ENCODE measurements around the gene RELB.
"Not testable (repeated sequence)": the region's sequence is repeated elsewhere in the genome, so short reads cannot be mapped to it uniquely, and the experiment has no call there.

Gene RELB

DNA sequence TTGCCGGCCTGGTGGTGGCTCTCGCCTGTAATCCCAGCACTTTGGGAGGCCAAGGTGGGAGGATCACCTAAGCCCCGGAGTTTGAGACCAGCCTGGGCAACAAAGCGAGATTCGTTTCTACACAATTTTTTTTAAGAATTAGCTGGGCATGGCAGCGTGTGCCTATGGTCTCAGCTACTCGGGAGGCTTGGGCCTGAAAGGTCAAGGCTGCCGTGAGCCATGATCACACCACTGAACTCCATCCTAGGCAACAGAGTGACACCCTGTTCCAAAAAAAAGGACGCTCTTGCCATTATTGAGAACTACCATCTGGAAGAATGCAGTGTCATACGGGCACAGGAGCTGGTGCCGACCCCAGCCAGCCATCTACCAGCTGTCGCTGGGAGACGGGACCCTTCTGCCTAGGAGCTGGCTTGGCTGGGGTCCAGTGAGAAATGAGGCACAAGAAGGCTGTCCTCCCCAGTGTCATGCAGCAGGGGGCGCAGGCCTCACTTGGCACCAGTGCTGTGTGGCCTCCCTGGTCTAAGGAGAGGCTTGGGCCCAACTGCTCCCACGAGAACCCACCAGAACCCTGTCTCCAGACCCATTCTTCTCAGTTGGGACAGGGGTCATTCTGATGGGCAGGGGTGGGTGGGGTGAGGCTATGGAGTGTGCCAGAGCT, 12.2 kb upstream of the RELB start:
- Histone ChIP-seq H3K27ac (ENCODE audit: low read length) (no peak overlapping the region), H3K9me3 (ENCODE audit: insufficient read depth, low read depth, low read length) (no peaks in the 10 kb centered on the region), H3K9ac (ENCODE audit: low read depth, low read length) (no peak overlapping the region), H3K4me3 (ENCODE audit: low read length) (no peak overlapping the region), H3K4me1 (ENCODE audit: insufficient read depth, low read length) (no peaks in the 10 kb centered on the region), H3K36me3 (ENCODE audit: insufficient read depth, low read depth, low read length) (peaks cover 67% of the 10 kb centered on the region), H3K27me3 (ENCODE audit: insufficient read depth, low read length) (no peaks in the 10 kb centered on the region)

GRCh38 chr19:44990459-44990858, 10.8 kb upstream of the RELB start:
- Histone ChIP-seq H3K4me1 (ENCODE audit: insufficient read depth, low read length) (no peaks in the 10 kb centered on the region), H3K9me3 (ENCODE audit: insufficient read depth, low read depth, low read length) (no peaks in the 10 kb centered on the region), H3K9ac (ENCODE audit: low read depth, low read length) (no peak overlapping the region), H3K27ac (ENCODE audit: low read length) (no peak overlapping the region), H3K27me3 (ENCODE audit: insufficient read depth, low read length) (no peaks in the 10 kb centered on the region), H3K36me3 (ENCODE audit: insufficient read depth, low read depth, low read length) (peaks cover 55% of the 10 kb centered on the region), H3K4me3 (ENCODE audit: low read length) (no peak overlapping the region)

DNA sequence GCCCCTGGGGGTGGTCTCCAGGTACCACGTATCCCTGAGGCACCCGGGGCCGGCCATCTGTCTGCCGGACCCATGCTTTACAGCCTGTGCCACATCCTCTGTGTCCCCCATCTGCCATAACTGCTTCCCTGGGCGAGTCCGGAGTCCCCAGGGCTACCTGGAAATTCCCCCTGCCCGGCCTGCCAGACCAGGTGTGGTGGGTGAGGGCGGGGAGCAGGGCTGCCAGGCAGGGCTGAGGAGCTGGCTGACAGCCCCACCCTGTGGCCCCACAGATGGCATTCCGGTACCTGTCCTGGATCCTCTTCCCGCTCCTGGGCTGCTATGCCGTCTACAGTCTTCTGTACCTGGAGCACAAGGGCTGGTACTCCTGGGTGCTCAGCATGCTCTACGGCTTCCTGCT, 10.3 kb upstream of the RELB start:
- Histone ChIP-seq H3K9me3 (ENCODE audit: insufficient read depth, low read depth, low read length) (no peaks in the 10 kb centered on the region), H3K4me3 (ENCODE audit: low read length) (no peak overlapping the region), H3K9ac (ENCODE audit: low read depth, low read length) (no peak overlapping the region), H3K36me3 (ENCODE audit: insufficient read depth, low read depth, low read length) (peaks cover 50% of the 10 kb centered on the region), H3K4me1 (ENCODE audit: insufficient read depth, low read length) (no peaks in the 10 kb centered on the region), H3K27me3 (ENCODE audit: insufficient read depth, low read length) (no peaks in the 10 kb centered on the region), H3K27ac (ENCODE audit: low read length) (no peak overlapping the region)

GRCh38 chr19:44992336-44993163, 8.7 kb upstream of the RELB start:
- Histone ChIP-seq H3K4me3 (ENCODE audit: low read length) (no peak overlapping the region), H3K9ac (ENCODE audit: low read depth, low read length) (no peak overlapping the region), H3K27me3 (ENCODE audit: insufficient read depth, low read length) (no peaks in the 10 kb centered on the region), H3K9me3 (ENCODE audit: insufficient read depth, low read depth, low read length) (no peaks in the 10 kb centered on the region), H3K36me3 (ENCODE audit: insufficient read depth, low read depth, low read length) (peaks cover 36% of the 10 kb centered on the region), H3K4me1 (ENCODE audit: insufficient read depth, low read length) (no peaks in the 10 kb centered on the region), H3K27ac (ENCODE audit: low read length) (no peak overlapping the region)

GRCh38 chr19:44993526-44993925, 7.7 kb upstream of the RELB start:
- no peak overlapping the region for H3K27ac ChIP-seq (ENCODE audit: low read length)
- H3K4me3 ChIP-seq (ENCODE audit: low read length): no peak overlapping the region
- H3K9me3 ChIP-seq (ENCODE audit: insufficient read depth, low read depth, low read length): no peaks in the 10 kb centered on the region
- no peaks in the 10 kb centered on the region for H3K27me3 ChIP-seq (ENCODE audit: insufficient read depth, low read length)
- no peaks in the 10 kb centered on the region for H3K4me1 ChIP-seq (ENCODE audit: insufficient read depth, low read length)
- H3K9ac ChIP-seq (ENCODE audit: low read depth, low read length): no peak overlapping the region
- H3K36me3 ChIP-seq (ENCODE audit: insufficient read depth, low read depth, low read length): peaks cover 30% of the 10 kb centered on the region

DNA sequence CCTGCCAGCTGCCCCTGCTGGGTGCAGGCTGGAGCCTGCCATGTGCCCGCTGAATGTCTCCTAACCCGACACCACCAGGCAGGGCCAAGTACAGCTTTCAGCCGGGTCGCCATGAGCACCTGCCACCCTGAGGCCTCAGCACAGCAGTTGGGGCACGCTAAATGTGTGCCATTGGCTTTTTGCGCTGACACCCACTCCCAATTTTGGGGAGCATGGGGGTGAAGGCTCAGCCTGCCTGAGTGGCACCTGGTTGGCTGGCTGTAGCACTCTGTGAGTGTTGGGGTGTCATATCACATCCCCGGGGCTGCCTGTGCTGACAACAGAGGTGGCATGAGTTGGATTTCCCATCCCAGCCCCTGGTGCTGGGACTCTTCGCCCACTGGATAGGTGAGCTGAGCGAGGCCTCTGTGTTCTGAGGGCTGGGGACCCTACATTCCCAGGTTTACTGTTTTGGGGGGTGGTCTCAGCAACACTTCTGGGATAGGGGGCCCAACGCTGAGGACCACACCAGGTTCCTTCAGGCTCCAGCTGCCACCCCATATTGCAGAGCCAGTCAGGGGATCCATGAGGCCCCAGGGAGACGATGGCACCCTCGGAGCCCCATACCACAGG, 7.2 kb upstream of the RELB start:
- H3K27ac ChIP-seq (ENCODE audit: low read length): no peak overlapping the region
- H3K9ac ChIP-seq (ENCODE audit: low read depth, low read length): no peak overlapping the region
- H3K4me3 ChIP-seq (ENCODE audit: low read length): no peak overlapping the region
- no peaks in the 10 kb centered on the region for H3K4me1 ChIP-seq (ENCODE audit: insufficient read depth, low read length)
- no peaks in the 10 kb centered on the region for H3K27me3 ChIP-seq (ENCODE audit: insufficient read depth, low read length)
- H3K9me3 ChIP-seq (ENCODE audit: insufficient read depth, low read depth, low read length): no peaks in the 10 kb centered on the region
- H3K36me3 ChIP-seq (ENCODE audit: insufficient read depth, low read depth, low read length): peaks cover 26% of the 10 kb centered on the region

GRCh38 chr19:44998025-44998424, 3.2 kb upstream of the RELB start:
- Histone ChIP-seq H3K27me3 (ENCODE audit: insufficient read depth, low read length) (no peaks in the 10 kb centered on the region), H3K4me1 (ENCODE audit: insufficient read depth, low read length) (no peaks in the 10 kb centered on the region; the same call in 1 of the 2 replicates), H3K36me3 (ENCODE audit: insufficient read depth, low read depth, low read length) (no peaks in the 10 kb centered on the region), H3K9me3 (ENCODE audit: insufficient read depth, low read depth, low read length) (no peaks in the 10 kb centered on the region), H3K9ac (ENCODE audit: low read depth, low read length) (no peak overlapping the region), H3K27ac (ENCODE audit: low read length) (no peak overlapping the region), H3K4me3 (ENCODE audit: low read length) (no peak overlapping the region)

DNA sequence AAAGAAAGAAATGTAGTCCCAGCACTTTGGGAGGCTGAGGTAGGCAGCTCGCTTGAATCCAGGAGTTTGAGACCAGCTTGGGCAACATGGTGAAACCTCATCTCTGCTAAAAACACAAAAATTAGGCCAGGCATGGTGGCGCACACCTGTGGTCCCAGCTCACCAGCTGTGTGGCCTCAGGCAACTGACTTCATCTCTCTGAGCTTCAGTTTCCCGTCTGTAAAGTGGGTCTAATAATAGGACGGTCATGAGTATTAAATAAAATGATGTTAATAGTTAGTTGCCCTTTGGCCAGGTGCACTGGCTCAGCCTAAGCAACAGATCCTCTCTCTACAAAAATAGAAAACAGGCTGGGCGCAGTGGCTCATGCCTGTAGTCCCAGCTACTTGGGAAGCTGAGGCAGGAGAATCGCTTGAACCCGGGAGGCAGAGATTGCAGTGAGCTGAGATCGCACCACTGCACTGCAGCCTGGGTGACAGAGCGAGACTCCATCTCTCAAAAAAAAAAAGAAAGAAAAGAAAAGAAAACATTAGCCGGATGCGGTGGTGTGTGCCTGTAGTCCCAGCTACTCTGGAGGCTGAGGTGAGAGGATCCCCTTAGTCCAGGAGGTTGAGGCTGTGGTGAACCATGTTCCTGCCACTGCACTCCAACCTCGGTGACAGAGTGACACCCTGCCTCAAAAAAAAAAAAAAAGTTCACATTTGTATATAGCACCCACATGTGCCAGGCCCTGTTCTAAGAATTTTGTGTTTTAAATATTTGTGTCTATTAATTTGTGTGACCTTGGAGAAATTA, 1.9 kb upstream of the RELB start:
- H3K27me3 ChIP-seq (ENCODE audit: insufficient read depth, low read length); H3K9ac ChIP-seq (ENCODE audit: low read depth, low read length); H3K36me3 ChIP-seq (ENCODE audit: insufficient read depth, low read depth, low read length); H3K4me3 ChIP-seq (ENCODE audit: low read length); H3K9me3 ChIP-seq (ENCODE audit: insufficient read depth, low read depth, low read length); H3K27ac ChIP-seq (ENCODE audit: low read length); H3K4me1 ChIP-seq (ENCODE audit: insufficient read depth, low read length): not testable (repeated sequence)

DNA sequence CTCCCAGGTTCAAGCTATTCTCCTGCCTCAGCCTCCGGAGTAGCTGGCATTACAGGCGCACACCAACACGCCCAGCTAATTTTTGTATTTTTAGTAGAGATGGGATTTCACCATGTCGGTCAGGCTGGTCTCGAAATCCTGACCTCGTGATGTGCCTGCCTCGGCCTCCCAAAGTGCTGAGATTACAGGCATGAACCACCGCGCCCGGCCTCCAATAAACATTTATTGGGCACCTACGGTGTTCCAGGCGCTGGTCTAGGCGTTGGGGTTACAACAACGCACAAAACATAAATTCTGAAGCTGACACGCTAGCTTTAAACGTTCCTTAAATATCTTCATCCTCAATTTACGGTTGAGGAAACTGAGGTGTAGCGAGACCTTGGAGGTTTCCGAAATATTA, 599 bp upstream of the RELB start:
- not testable (repeated sequence) for H3K27ac ChIP-seq (ENCODE audit: low read length); H3K27me3 ChIP-seq (ENCODE audit: insufficient read depth, low read length); H3K9me3 ChIP-seq (ENCODE audit: insufficient read depth, low read depth, low read length); H3K9ac ChIP-seq (ENCODE audit: low read depth, low read length); H3K4me1 ChIP-seq (ENCODE audit: insufficient read depth, low read length); H3K4me3 ChIP-seq (ENCODE audit: low read length); H3K36me3 ChIP-seq (ENCODE audit: insufficient read depth, low read depth, low read length)

DNA sequence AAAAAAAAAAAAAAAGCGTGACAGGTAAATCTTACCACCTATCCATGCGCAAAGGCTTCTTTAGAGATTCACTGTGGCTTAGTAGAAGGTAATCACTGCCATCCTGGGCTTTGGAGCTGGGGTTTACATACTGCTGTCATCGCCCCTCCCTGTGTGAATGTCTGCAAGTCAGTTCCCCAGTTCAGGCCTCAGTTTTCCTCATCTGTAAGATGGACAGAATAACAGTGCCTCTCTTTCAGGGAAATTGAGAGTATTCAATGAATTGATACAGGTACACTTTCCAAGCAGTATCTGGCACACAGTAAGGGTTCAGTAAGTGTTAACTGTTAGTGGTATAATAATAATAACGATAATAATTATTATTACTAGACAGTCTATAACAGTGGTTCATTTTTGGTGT, 2.2 kb downstream of the RELB start:
- Histone ChIP-seq H3K4me3 (ENCODE audit: low read length) (no peak overlapping the region), H3K27ac (ENCODE audit: low read length) (no peak overlapping the region), H3K4me1 (ENCODE audit: insufficient read depth, low read length) (no peaks in the 10 kb centered on the region; the same call in 1 of the 2 replicates), H3K9ac (ENCODE audit: low read depth, low read length) (no peak overlapping the region), H3K27me3 (ENCODE audit: insufficient read depth, low read length) (no peaks in the 10 kb centered on the region), H3K36me3 (ENCODE audit: insufficient read depth, low read depth, low read length) (no peaks in the 10 kb centered on the region), H3K9me3 (ENCODE audit: insufficient read depth, low read depth, low read length) (no peaks in the 10 kb centered on the region)

DNA sequence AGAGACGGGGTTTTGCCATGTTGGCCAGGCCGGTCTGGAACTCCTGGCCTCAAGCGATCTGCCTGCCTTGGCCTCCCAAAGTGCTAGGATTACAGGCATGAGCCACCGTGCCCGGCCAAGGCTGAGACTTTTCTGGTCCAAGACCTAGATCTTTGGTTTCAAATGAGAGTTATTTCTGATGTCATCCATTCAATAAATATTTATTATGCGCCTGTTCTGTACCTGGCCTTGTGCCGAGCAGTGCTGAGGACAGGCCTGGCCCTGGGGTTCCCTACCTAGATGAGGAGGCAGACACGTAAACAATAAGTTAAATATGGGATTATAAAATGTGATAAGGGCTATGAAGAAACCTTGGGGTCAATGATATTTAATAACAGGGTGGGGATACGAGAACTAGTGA, 4.5 kb downstream of the RELB start:
- H3K36me3 ChIP-seq (ENCODE audit: insufficient read depth, low read depth, low read length): no peaks in the 10 kb centered on the region
- H3K4me1 ChIP-seq (ENCODE audit: insufficient read depth, low read length): no peaks in the 10 kb centered on the region; the same call in 1 of the 2 replicates
- H3K4me3 ChIP-seq (ENCODE audit: low read length): no peak overlapping the region
- H3K9ac ChIP-seq (ENCODE audit: low read depth, low read length): no peak overlapping the region
- no peaks in the 10 kb centered on the region for H3K27me3 ChIP-seq (ENCODE audit: insufficient read depth, low read length)
- no peaks in the 10 kb centered on the region for H3K9me3 ChIP-seq (ENCODE audit: insufficient read depth, low read depth, low read length)
- H3K27ac ChIP-seq (ENCODE audit: low read length): no peak overlapping the region

Data from iPS-20b (cell line).